ENCODE measurements around the gene LRIG1.

Gene LRIG1

DNA sequence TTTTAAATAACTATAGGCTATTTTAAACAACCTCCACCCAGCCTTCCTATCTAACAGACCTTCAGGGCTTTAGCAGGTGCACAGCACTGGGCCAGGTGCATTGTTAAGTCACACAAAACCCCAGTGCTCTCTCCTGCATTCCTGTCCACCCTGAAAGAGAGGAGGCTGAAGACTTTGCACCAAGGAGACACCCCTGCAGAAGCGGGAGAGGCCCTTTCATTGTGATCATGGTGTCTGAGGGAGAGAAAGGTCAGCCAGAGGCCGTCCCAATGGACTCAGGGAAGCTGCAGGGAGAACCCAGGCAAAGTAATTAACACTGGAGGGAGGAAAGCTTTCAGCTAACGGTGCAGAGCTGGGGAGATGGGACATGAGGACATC lies 5.2 kb downstream of the LRIG1 start:
- no peaks in the 10 kb centered on the region for H3K27me3 ChIP-seq (ENCODE audit: insufficient read depth, low read length)
- H3K4me3 ChIP-seq (ENCODE audit: low read depth, low read length): no peak overlapping the region
- peaks cover 3% of the 10 kb centered on the region for H3K79me2 ChIP-seq (ENCODE audit: control insufficient read depth, insufficient read depth, low read length, unreplicated experiment)
- H3K4me1 ChIP-seq (ENCODE audit: control insufficient read depth, insufficient read depth, low read length, unreplicated experiment): no peaks in the 10 kb centered on the region
- no peak overlapping the region for H2AFZ ChIP-seq (ENCODE audit: low read length, unreplicated experiment)
- H3K36me3 ChIP-seq (ENCODE audit: insufficient read depth, low read length): no peaks in the 10 kb centered on the region
- H3K27ac ChIP-seq (ENCODE audit: low read depth, low read length): no peak overlapping the region

- H2AFZ ChIP-seq (ENCODE audit: low read length, unreplicated experiment): no peak overlapping the region
- H3K79me2 ChIP-seq (ENCODE audit: control insufficient read depth, insufficient read depth, low read length, unreplicated experiment): peaks cover 3% of the 10 kb centered on the region
- no peaks in the 10 kb centered on the region for H3K4me1 ChIP-seq (ENCODE audit: control insufficient read depth, insufficient read depth, low read length, unreplicated experiment)
- no peaks in the 10 kb centered on the region for H3K36me3 ChIP-seq (ENCODE audit: insufficient read depth, low read length)
- H3K4me3 ChIP-seq (ENCODE audit: low read depth, low read length): no peak overlapping the region
- H3K27me3 ChIP-seq (ENCODE audit: insufficient read depth, low read length): no peaks in the 10 kb centered on the region
- H3K27ac ChIP-seq (ENCODE audit: low read depth, low read length): no peak overlapping the region
Observed at GRCh38 chr3:66494959-66495667, 5.7 kb downstream of the LRIG1 start.

DNA sequence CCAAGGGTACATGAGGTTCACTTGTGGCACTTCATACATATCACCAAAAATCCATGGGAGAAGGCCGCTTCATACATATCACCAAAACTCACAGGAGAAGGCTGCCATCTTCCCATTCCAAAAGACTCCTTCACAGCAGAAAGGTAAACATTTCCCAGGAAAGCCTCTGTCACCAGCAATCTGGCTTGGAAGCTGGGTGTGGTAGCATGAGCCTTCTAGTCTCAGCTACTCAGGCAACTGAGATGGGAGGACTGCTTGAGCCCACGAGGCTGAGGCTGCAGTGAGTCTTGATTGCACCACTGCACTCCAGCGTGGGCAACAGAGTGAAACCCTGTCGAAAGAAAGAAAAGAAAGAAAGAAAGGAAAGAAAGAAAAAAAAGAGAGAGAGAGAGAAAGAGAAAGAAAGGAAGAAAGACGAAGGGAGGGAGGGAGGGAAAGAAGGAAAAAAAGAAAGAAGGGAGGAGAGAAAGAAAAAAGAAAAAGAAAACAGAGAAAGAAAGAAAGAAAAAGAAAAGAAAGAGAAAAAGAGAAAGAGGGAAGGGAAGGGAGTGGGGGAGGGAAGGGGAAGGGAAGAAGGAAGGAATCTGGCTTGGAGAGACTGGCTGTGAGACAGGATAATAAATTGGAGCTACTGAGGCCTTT lies 7.2 kb downstream of the LRIG1 start:
- no peaks in the 10 kb centered on the region for H3K4me1 ChIP-seq (ENCODE audit: control insufficient read depth, insufficient read depth, low read length, unreplicated experiment)

GRCh38 chr3:66492672-66493071 lies 8.2 kb downstream of the LRIG1 start:
- H3K27ac ChIP-seq (ENCODE audit: low read depth, low read length): no peak overlapping the region
- H3K4me1 ChIP-seq (ENCODE audit: control insufficient read depth, insufficient read depth, low read length, unreplicated experiment): no peaks in the 10 kb centered on the region
- peaks cover 3% of the 10 kb centered on the region for H3K79me2 ChIP-seq (ENCODE audit: control insufficient read depth, insufficient read depth, low read length, unreplicated experiment)
- H3K27me3 ChIP-seq (ENCODE audit: insufficient read depth, low read length): no peaks in the 10 kb centered on the region
- H3K4me3 ChIP-seq (ENCODE audit: low read depth, low read length): no peak overlapping the region
- H2AFZ ChIP-seq (ENCODE audit: low read length, unreplicated experiment): no peak overlapping the region
- H3K36me3 ChIP-seq (ENCODE audit: insufficient read depth, low read length): no peaks in the 10 kb centered on the region

More for the DNA sequence above, 7.2 kb downstream of the LRIG1 start:
- H3K27me3 ChIP-seq (ENCODE audit: insufficient read depth, low read length): no peaks in the 10 kb centered on the region
- H3K27ac ChIP-seq (ENCODE audit: low read depth, low read length): no peak overlapping the region
- H3K4me3 ChIP-seq (ENCODE audit: low read depth, low read length): no peak overlapping the region
- no peaks in the 10 kb centered on the region for H3K36me3 ChIP-seq (ENCODE audit: insufficient read depth, low read length)
- no peak overlapping the region for H2AFZ ChIP-seq (ENCODE audit: low read length, unreplicated experiment)
- peaks cover 3% of the 10 kb centered on the region for H3K79me2 ChIP-seq (ENCODE audit: control insufficient read depth, insufficient read depth, low read length, unreplicated experiment)

- Histone ChIP-seq H2AFZ (ENCODE audit: low read length, unreplicated experiment) (no peak overlapping the region), H3K79me2 (ENCODE audit: control insufficient read depth, insufficient read depth, low read length, unreplicated experiment) (peaks cover under 1% of the 10 kb centered on the region), H3K27ac (ENCODE audit: low read depth, low read length) (no peak overlapping the region), H3K4me1 (ENCODE audit: control insufficient read depth, insufficient read depth, low read length, unreplicated experiment) (peaks cover 1% of the 10 kb centered on the region), H3K36me3 (ENCODE audit: insufficient read depth, low read length) (no peaks in the 10 kb centered on the region), H3K27me3 (ENCODE audit: insufficient read depth, low read length) (no peaks in the 10 kb centered on the region), H3K4me3 (ENCODE audit: low read depth, low read length) (no peak overlapping the region)
Observed at GRCh38 chr3:66492071-66492470, 8.8 kb downstream of the LRIG1 start.

GRCh38 chr3:66490984-66491383 lies 9.8 kb downstream of the LRIG1 start:
- Histone ChIP-seq H3K4me3 (ENCODE audit: low read depth, low read length) (no peak overlapping the region), H3K36me3 (ENCODE audit: insufficient read depth, low read length) (no peaks in the 10 kb centered on the region), H2AFZ (ENCODE audit: low read length, unreplicated experiment) (no peak overlapping the region), H3K4me1 (ENCODE audit: control insufficient read depth, insufficient read depth, low read length, unreplicated experiment) (peaks cover 10% of the 10 kb centered on the region), H3K27ac (ENCODE audit: low read depth, low read length) (no peak overlapping the region), H3K27me3 (ENCODE audit: insufficient read depth, low read length) (no peaks in the 10 kb centered on the region), H3K79me2 (ENCODE audit: control insufficient read depth, insufficient read depth, low read length, unreplicated experiment) (no peaks in the 10 kb centered on the region)

GRCh38 chr3:66490214-66490613 lies 10.6 kb downstream of the LRIG1 start:
- H2AFZ ChIP-seq (ENCODE audit: low read length, unreplicated experiment): no peak overlapping the region
- no peaks in the 10 kb centered on the region for H3K79me2 ChIP-seq (ENCODE audit: control insufficient read depth, insufficient read depth, low read length, unreplicated experiment)
- no peaks in the 10 kb centered on the region for H3K27me3 ChIP-seq (ENCODE audit: insufficient read depth, low read length)
- no peak overlapping the region for H3K27ac ChIP-seq (ENCODE audit: low read depth, low read length)
- no peak overlapping the region for H3K4me3 ChIP-seq (ENCODE audit: low read depth, low read length)
- H3K36me3 ChIP-seq (ENCODE audit: insufficient read depth, low read length): no peaks in the 10 kb centered on the region
- H3K4me1 ChIP-seq (ENCODE audit: control insufficient read depth, insufficient read depth, low read length, unreplicated experiment): peaks cover 10% of the 10 kb centered on the region

GRCh38 chr3:66489581-66489980 lies 11.2 kb downstream of the LRIG1 start:
- H3K4me3 ChIP-seq (ENCODE audit: low read depth, low read length): no peak overlapping the region
- no peaks in the 10 kb centered on the region for H3K36me3 ChIP-seq (ENCODE audit: insufficient read depth, low read length)
- no peak overlapping the region for H3K27ac ChIP-seq (ENCODE audit: low read depth, low read length)
- no peaks in the 10 kb centered on the region for H3K79me2 ChIP-seq (ENCODE audit: control insufficient read depth, insufficient read depth, low read length, unreplicated experiment)
- peaks cover 10% of the 10 kb centered on the region for H3K4me1 ChIP-seq (ENCODE audit: control insufficient read depth, insufficient read depth, low read length, unreplicated experiment)
- no peak overlapping the region for H2AFZ ChIP-seq (ENCODE audit: low read length, unreplicated experiment)
- H3K27me3 ChIP-seq (ENCODE audit: insufficient read depth, low read length): no peaks in the 10 kb centered on the region

DNA sequence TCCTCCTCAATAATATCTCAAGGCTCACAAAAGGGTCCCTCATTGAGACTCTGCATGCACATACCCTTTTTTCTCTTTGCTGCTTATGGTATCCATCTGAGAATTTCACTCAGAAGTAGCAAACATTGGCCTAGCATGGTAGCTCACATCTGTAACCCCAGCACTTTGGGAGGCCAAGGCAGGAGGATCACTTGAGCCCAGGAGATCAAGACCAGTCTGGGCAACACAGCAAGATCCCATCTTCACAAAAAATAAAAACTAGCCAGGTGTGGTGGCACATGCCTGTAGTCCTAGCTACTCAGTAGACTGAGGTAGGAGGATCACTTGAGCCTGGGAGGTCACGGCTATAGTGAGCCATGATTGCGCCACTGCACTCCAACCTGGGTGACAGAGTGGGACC lies 11.7 kb downstream of the LRIG1 start:
- Histone ChIP-seq H3K27ac (ENCODE audit: low read depth, low read length) (no peak overlapping the region), H3K4me1 (ENCODE audit: control insufficient read depth, insufficient read depth, low read length, unreplicated experiment) (peaks cover 10% of the 10 kb centered on the region), H3K79me2 (ENCODE audit: control insufficient read depth, insufficient read depth, low read length, unreplicated experiment) (no peaks in the 10 kb centered on the region)

DNA sequence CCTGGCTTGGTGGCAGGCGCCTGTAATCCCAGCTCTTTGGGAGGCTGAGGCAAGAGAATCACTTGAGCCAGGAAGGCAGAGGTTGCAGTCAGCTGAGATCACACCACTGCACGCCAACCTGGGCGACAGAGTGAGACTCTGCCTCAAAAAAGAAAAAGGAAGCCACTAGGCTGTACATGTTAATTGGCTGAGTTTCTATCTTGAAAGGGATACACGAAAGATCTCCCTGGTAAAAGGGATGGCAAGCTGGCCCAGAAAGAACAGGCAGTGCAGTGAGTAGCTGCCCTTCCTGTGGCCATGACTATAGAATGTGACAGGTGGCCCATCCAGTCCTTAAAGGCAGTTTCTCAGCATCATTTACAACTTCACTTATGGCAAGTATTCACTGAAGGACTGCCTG lies 12.3 kb downstream of the LRIG1 start:
- Histone ChIP-seq H2AFZ (ENCODE audit: low read length, unreplicated experiment) (no peak overlapping the region), H3K4me3 (ENCODE audit: low read depth, low read length) (no peak overlapping the region), H3K36me3 (ENCODE audit: insufficient read depth, low read length) (no peaks in the 10 kb centered on the region), H3K27ac (ENCODE audit: low read depth, low read length) (no peak overlapping the region), H3K4me1 (ENCODE audit: control insufficient read depth, insufficient read depth, low read length, unreplicated experiment) (peaks cover 10% of the 10 kb centered on the region), H3K27me3 (ENCODE audit: insufficient read depth, low read length) (no peaks in the 10 kb centered on the region), H3K79me2 (ENCODE audit: control insufficient read depth, insufficient read depth, low read length, unreplicated experiment) (no peaks in the 10 kb centered on the region)

More for the DNA sequence above, 11.7 kb downstream of the LRIG1 start:
- no peak overlapping the region for H3K4me3 ChIP-seq (ENCODE audit: low read depth, low read length)
- H3K27me3 ChIP-seq (ENCODE audit: insufficient read depth, low read length): no peaks in the 10 kb centered on the region
- H2AFZ ChIP-seq (ENCODE audit: low read length, unreplicated experiment): no peak overlapping the region
- no peaks in the 10 kb centered on the region for H3K36me3 ChIP-seq (ENCODE audit: insufficient read depth, low read length)

- Histone ChIP-seq H3K27ac (ENCODE audit: low read depth, low read length) (no peak overlapping the region), H3K4me1 (ENCODE audit: control insufficient read depth, insufficient read depth, low read length, unreplicated experiment) (peaks cover 16% of the 10 kb centered on the region), H3K4me3 (ENCODE audit: low read depth, low read length) (no peak overlapping the region), H2AFZ (ENCODE audit: low read length, unreplicated experiment) (no peak overlapping the region), H3K79me2 (ENCODE audit: control insufficient read depth, insufficient read depth, low read length, unreplicated experiment) (no peaks in the 10 kb centered on the region), H3K27me3 (ENCODE audit: insufficient read depth, low read length) (no peaks in the 10 kb centered on the region), H3K36me3 (ENCODE audit: insufficient read depth, low read length) (no peaks in the 10 kb centered on the region)
Observed at GRCh38 chr3:66487465-66487864, 13.4 kb downstream of the LRIG1 start.

Measured in ACC112 (cell line).